ENCODE results near the gene UBAC2.

DNA sequence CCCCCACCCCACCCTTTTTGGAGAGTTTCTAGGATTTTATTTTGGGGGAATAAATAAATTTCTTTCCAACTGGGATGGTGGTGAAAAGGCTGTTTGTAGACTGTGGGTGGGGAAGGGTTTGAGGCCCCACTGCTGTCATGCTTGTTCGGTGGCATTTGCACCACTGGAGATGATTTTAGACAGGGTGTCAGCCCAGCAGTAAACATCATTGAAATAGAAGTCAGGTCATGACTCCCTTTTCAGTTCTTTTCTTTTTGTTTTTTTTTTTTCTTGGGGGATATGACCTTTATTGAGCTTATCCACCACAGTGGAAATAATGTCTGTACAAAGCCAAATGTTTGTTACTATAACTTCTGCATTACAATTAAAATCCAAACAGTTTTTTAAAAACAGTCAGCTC is 14.1 kb downstream of the UBAC2 start:
- TF ChIP-seq POLR2AphosphoS5 (IDR thresholded peaks at IDR 0.05; ENCODE audit: insufficient read depth, low read depth, low read length) (no peak), CTCF (IDR thresholded peaks at IDR 0.05; ENCODE audit: extremely low read depth in 1 of 2, insufficient read depth in 1 of 2, low read depth in 1 of 2, low read length in 2 of 2) (no peak)
